ENCODE results near the gene ARMCX6. TPM values are rescaled to one million over a fixed set of nuclear protein-coding genes. Genes with fewer than 3 reads are reported as not detected.

ARMCX6 gene
- total and polyA plus RNA-seq, 2 of the 13 experiments (the other 11 are each of a cell fraction or from before 2014, with no cell fraction given) = 19.4 to 23.3 TPM

GRCh38 chrX:101639583-101639982 is 21.8 kb upstream of the ARMCX6 start:
- H3K9me3 ChIP-seq (ENCODE audit: low read length) = no peaks in the 10 kb centered on the region
- ChIA-PET CTCF (ENCODE audit: low intra/inter-chr PET ratio, low total read pairs) (no interaction called here), POLR2A (no interaction called here)
- H3K27ac ChIP-seq (ENCODE audit: extremely low read length, insufficient read depth, low read length) = no peak overlapping the region
- no TSS peak for BruUV-seq (replicated peaks)
- H3K36me3 ChIP-seq (replicated peaks in 1 of 2; ENCODE audit: control insufficient read depth in 1 of 2, insufficient read depth in 2 of 2, low read length in 2 of 2) = no peaks in the 10 kb centered on the region
- intact Hi-C loops (cut with micrococcal nuclease; ENCODE audit: unreplicated experiment) (no loop called here), in situ Hi-C loops (cut with HindIII; ENCODE audit: extremely low pct_ligation_motif_present, low pct_unique_long_range_greater_than_20kb) (no loop called here)
- H3K27me3 ChIP-seq (ENCODE audit: control insufficient read depth in 1 of 2, insufficient read depth in 2 of 2, low read length in 2 of 2) = no peaks in the 10 kb centered on the region
- H4K20me1 ChIP-seq (ENCODE audit: insufficient read depth, low read length) = no peaks in the 10 kb centered on the region
- H3K9ac ChIP-seq (ENCODE audit: insufficient read depth, low read depth, low read length) = no peak overlapping the region
- ATAC-seq = peak; percentile 41; the same call in 2 of the 3 replicates
- H3K4me3 ChIP-seq (replicated peaks in 1 of 3; ENCODE audit: insufficient read depth in 1 of 3, low read depth in 2 of 3, low read length in 3 of 3) = no peak overlapping the region
- H2AFZ ChIP-seq (ENCODE audit: low read length) = no peak overlapping the region
- no peak overlapping the region for H3K4me2 ChIP-seq (ENCODE audit: low read depth, low read length)
- no peak for FAIRE-seq
- no peaks in the 10 kb centered on the region for H3K4me1 ChIP-seq (ENCODE audit: insufficient read depth, low read length)
- no peak for DNase-seq (ENCODE audit: low spot score)
- H3K79me2 ChIP-seq (ENCODE audit: insufficient read depth, low read length) = no peaks in the 10 kb centered on the region
- no peak for TF ChIP-seq ZNF772 (CRISPR knock-in tag; IDR thresholded peaks at IDR 0.05)
- TF ChIP-seq ZKSCAN8 (CRISPR knock-in tag; IDR thresholded peaks at IDR 0.05; ENCODE audit: borderline replicate concordance) = no peak
- TF ChIP-seq GTF2F1 (IDR thresholded peaks at IDR 0.05; ENCODE audit: low read length) = no peak
- TF ChIP-seq ZNF280B (CRISPR knock-in tag; IDR thresholded peaks at IDR 0.05; ENCODE audit: borderline replicate concordance) = no peak
- no peak for TF ChIP-seq ZNF460 (CRISPR knock-in tag; IDR thresholded peaks at IDR 0.05; ENCODE audit: borderline replicate concordance)
- no peak for TF ChIP-seq ZNF552 (CRISPR knock-in tag; IDR thresholded peaks at IDR 0.05; ENCODE audit: borderline replicate concordance)
- no peak for TF ChIP-seq PHB2 (IDR thresholded peaks at IDR 0.05; ENCODE audit: partially characterized antibody)
- no peak for TF ChIP-seq ZXDC (CRISPR knock-in tag; IDR thresholded peaks at IDR 0.05)
- no peak for TF ChIP-seq ZNF510 (CRISPR knock-in tag; IDR thresholded peaks at IDR 0.05; ENCODE audit: low read depth)
- no peak for TF ChIP-seq ZNF546 (CRISPR knock-in tag; conservative IDR thresholded peaks at IDR 0.05)
- no peak for TF ChIP-seq RBFOX2 (IDR thresholded peaks at IDR 0.05; ENCODE audit: low read depth, low read length)
- TF ChIP-seq CBX1 (IDR thresholded peaks at IDR 0.05; ENCODE audit: low read depth) = no peak
- no peak for TF ChIP-seq ZKSCAN1 (IDR thresholded peaks at IDR 0.05; ENCODE audit: low read length)
- TF ChIP-seq ZNF281 (CRISPR knock-in tag; IDR thresholded peaks at IDR 0.05; ENCODE audit: borderline replicate concordance) = no peak
